Mesenchymal stem cell (in vitro differentiated cells and primary cell): Measurements from ENCODE around the gene QSOX2.

Experiments used
- DNase-seq: peaks from one replicate; pipeline ENCODE4 v3.0.0-alpha.2; 2013
- H2AFZ ChIP-seq: one replicate; pipeline ENCODE4 v1.6.1; 2013; ENCODE audit warnings: low read depth, mild to moderate bottlenecking, control low read depth, inconsistent platforms, low read length, moderate library complexity
- H2AK5ac ChIP-seq: 2 replicates; pipeline ENCODE4 v1.6.1; 2013; ENCODE audit warnings: low read length, moderate library complexity, mild to moderate bottlenecking, inconsistent platforms; ENCODE audit not compliant: severe bottlenecking
- H2BK120ac ChIP-seq: one replicate; pipeline ENCODE4 v1.6.1; 2013; ENCODE audit warnings: low read depth, mild to moderate bottlenecking, inconsistent platforms, low read length, moderate library complexity
- H2BK12ac ChIP-seq, 2 experiments: one replicate each; pipeline ENCODE4 v1.6.1; 2013; ENCODE audit warnings: inconsistent platforms in 2 of 2, low read length in 2 of 2, mild to moderate bottlenecking in 2 of 2, moderate library complexity in 2 of 2, control low read depth in 1 of 2
- H2BK15ac ChIP-seq: one replicate; pipeline ENCODE4 v1.6.1; 2013; ENCODE audit warnings: mild to moderate bottlenecking, low read depth, inconsistent platforms; ENCODE audit not compliant: poor library complexity, severe bottlenecking
- H2BK5ac ChIP-seq: 2 replicates; pipeline ENCODE4 v1.6.1; 2013; ENCODE audit warnings: low read depth, mild to moderate bottlenecking, low read length, control low read depth, inconsistent platforms; ENCODE audit not compliant: poor library complexity, severe bottlenecking
- H3K14ac ChIP-seq, 2 experiments: one replicate each; pipeline ENCODE4 v1.6.1; 2013; ENCODE audit warnings: inconsistent platforms in 2 of 2, low read length in 2 of 2, control low read depth in 1 of 2, mild to moderate bottlenecking in 1 of 2, moderate library complexity in 1 of 2
- H3K18ac ChIP-seq, 2 experiments: one replicate each; pipeline ENCODE4 v1.6.1; 2013; ENCODE audit warnings: inconsistent platforms in 2 of 2, low read length in 2 of 2, control low read depth in 1 of 2, low read depth in 1 of 2, mild to moderate bottlenecking in 1 of 2
- H3K23ac ChIP-seq, 2 experiments: one replicate each; pipeline ENCODE4 v1.6.1; 2013; ENCODE audit warnings: inconsistent platforms in 2 of 2, low read length in 2 of 2, mild to moderate bottlenecking in 2 of 2, moderate library complexity in 2 of 2, control low read depth in 1 of 2
- H3K27ac ChIP-seq: 2 replicates; pipeline ENCODE4 v1.5.1; 2013; ENCODE audit warnings: mild to moderate bottlenecking, moderate library complexity, low read length, control low read depth, inconsistent platforms; ENCODE audit not compliant: poor library complexity, severe bottlenecking
- H3K27me3 ChIP-seq, 2 experiments: 2 replicates each; pipeline versions ENCODE4 v1.6.1 to v1.7.0; 2013; ENCODE audit warnings: low read length in 2 of 2, mild to moderate bottlenecking in 2 of 2, moderate library complexity in 2 of 2, control low read depth in 1 of 2, inconsistent platforms in 1 of 2; ENCODE audit not compliant: control insufficient read depth in 1 of 2, insufficient read depth in 1 of 2
- H3K36me3 ChIP-seq, 2 experiments: 2 replicates each; pipeline versions ENCODE4 v1.6.1 to v1.7.0; 2013; ENCODE audit warnings: low read length in 2 of 2, control low read depth in 1 of 2, inconsistent platforms in 1 of 2, low read depth in 1 of 2, mild to moderate bottlenecking in 1 of 2; ENCODE audit not compliant: insufficient read depth in 2 of 2, control insufficient read depth in 1 of 2
- H3K4ac ChIP-seq, 2 experiments: one replicate each; pipeline ENCODE4 v1.6.1; 2013; ENCODE audit warnings: inconsistent platforms in 2 of 2, low read length in 2 of 2, mild to moderate bottlenecking in 2 of 2, moderate library complexity in 2 of 2, control low read depth in 1 of 2, low read depth in 1 of 2
- H3K4me1 ChIP-seq: 2 replicates; pipeline ENCODE4 v1.6.1; 2013; ENCODE audit warnings: low read depth, low read length, control low read depth; ENCODE audit not compliant: control insufficient read depth, insufficient read depth
- H3K4me2 ChIP-seq: 2 replicates; pipeline ENCODE4 v1.6.1; 2013; ENCODE audit warnings: low read length, mild to moderate bottlenecking, inconsistent platforms; ENCODE audit not compliant: poor library complexity, severe bottlenecking
- H3K4me3 ChIP-seq, 2 experiments: 2 replicates each; pipeline versions ENCODE4 v1.5.1 to v1.7.0; 2013; ENCODE audit warnings: low read length in 2 of 2, mild to moderate bottlenecking in 2 of 2, control low read depth in 1 of 2, low read depth in 1 of 2; ENCODE audit not compliant: insufficient read depth in 1 of 2
- H3K79me1 ChIP-seq: replicated peaks from 2 replicates; pipeline ENCODE4 v1.6.1; 2013; ENCODE audit warnings: mild to moderate bottlenecking, control low read depth, low read length, inconsistent platforms; ENCODE audit not compliant: poor library complexity, severe bottlenecking
- H3K9ac ChIP-seq: 2 replicates; pipeline ENCODE4 v1.7.0; 2013; ENCODE audit warnings: mild to moderate bottlenecking, low read length, moderate library complexity
- H3K9me3 ChIP-seq: 2 replicates; pipeline ENCODE4 v1.7.0; 2013; ENCODE audit warnings: mild to moderate bottlenecking, low read length; ENCODE audit not compliant: control insufficient read depth
- H4K8ac ChIP-seq: one replicate; pipeline ENCODE4 v1.6.1; 2013; ENCODE audit warnings: inconsistent platforms, mild to moderate bottlenecking, low read length, moderate library complexity
- H4K91ac ChIP-seq: one replicate; pipeline ENCODE4 v1.6.1; 2013; ENCODE audit warnings: mild to moderate bottlenecking, low read length, inconsistent platforms
- WGBS: methylation state at CpG from one replicate; pipeline ENCODE4 v1.1.7; 2013; ENCODE audit warnings: mixed read lengths; 5-methylcytosine and 5-hydroxymethylcytosine counted together

The QSOX2 gene

GRCh38 chr9:136229096-136230065, 16.2 kb downstream of the QSOX2 start:
- DNase-seq: no peak
- Histone ChIP-seq H3K9me3 (no peaks in the 10 kb centered on the region), H3K27me3 (no peaks in the 10 kb centered on the region), H3K23ac (no peak overlapping the region), H3K4me3 (no peak overlapping the region), H3K4me2 (no peak overlapping the region), H4K91ac (peak overlapping the region; percentile 1), H3K27ac (no peak overlapping the region), H2BK120ac (no peak overlapping the region), H2AK5ac (no peak overlapping the region), H2AFZ (no peak overlapping the region), H3K18ac (no peak overlapping the region), H2BK15ac (no peak overlapping the region), H4K8ac (no peak overlapping the region), H3K14ac (peak overlapping the region in 1 of 2 experiments; percentile 33), H3K4ac (no peak overlapping the region), H2BK5ac (no peak overlapping the region), H3K36me3 (peaks cover 0 to 18% of the 10 kb centered on the region in 2 experiments), H2BK12ac (no peak overlapping the region), H3K9ac (peak overlapping the region; percentile 32), H3K79me1 (peaks cover 45% of the 10 kb centered on the region), H3K4me1 (peaks cover 9% of the 10 kb centered on the region)
- 96% methylated on average over 33 of the region's 33 CpGs for WGBS

- Histone ChIP-seq H2AK5ac (no peak overlapping the region), H3K23ac (no peak overlapping the region), H2AFZ (no peak overlapping the region), H3K36me3 (peaks cover 5 to 17% of the 10 kb centered on the region in 2 experiments), H2BK12ac (no peak overlapping the region), H3K4me2 (no peak overlapping the region), H3K4ac (no peak overlapping the region), H2BK5ac (no peak overlapping the region), H3K4me3 (no peak overlapping the region), H3K14ac (peak overlapping the region in 1 of 2 experiments; percentile 29), H3K27ac (no peak overlapping the region), H4K91ac (no peak overlapping the region), H3K4me1 (peaks cover 9% of the 10 kb centered on the region), H3K9me3 (no peaks in the 10 kb centered on the region), H3K27me3 (no peaks in the 10 kb centered on the region), H3K79me1 (peaks cover 48% of the 10 kb centered on the region), H2BK120ac (peak overlapping the region; percentile 4), H3K18ac (no peak overlapping the region), H3K9ac (peak overlapping the region; percentile 32), H2BK15ac (no peak overlapping the region), H4K8ac (peak overlapping the region; percentile 46)
- peak; percentile 71 for DNase-seq
- WGBS: 72% methylated on average over 15 of the region's 18 CpGs
Observed at GRCh38 chr9:136228107-136228875, 17.3 kb downstream of the QSOX2 start.

GRCh38 chr9:136226680-136227407, 18.8 kb downstream of the QSOX2 start:
- H3K4ac ChIP-seq: no peak overlapping the region
- H3K9me3 ChIP-seq: no peaks in the 10 kb centered on the region
- no peak overlapping the region for H2BK120ac ChIP-seq
- no peak overlapping the region for H3K18ac ChIP-seq
- peaks cover 8 to 30% of the 10 kb centered on the region in 2 experiments for H3K36me3 ChIP-seq
- no peak overlapping the region for H4K91ac ChIP-seq
- H2AFZ ChIP-seq: no peak overlapping the region
- no peak overlapping the region for H3K4me3 ChIP-seq
- no peaks in the 10 kb centered on the region for H3K27me3 ChIP-seq
- H2AK5ac ChIP-seq: no peak overlapping the region
- no peak overlapping the region for H3K23ac ChIP-seq
- 93% methylated on average over 29 of the region's 30 CpGs for WGBS
- no peak overlapping the region for H3K4me2 ChIP-seq
- H3K9ac ChIP-seq: no peak overlapping the region
- H2BK5ac ChIP-seq: no peak overlapping the region
- no peak overlapping the region for H3K14ac ChIP-seq
- H4K8ac ChIP-seq: no peak overlapping the region
- no peak overlapping the region for H2BK15ac ChIP-seq
- peaks cover 9% of the 10 kb centered on the region for H3K4me1 ChIP-seq
- DNase-seq: no peak
- H2BK12ac ChIP-seq: no peak overlapping the region
- peaks cover 60% of the 10 kb centered on the region for H3K79me1 ChIP-seq
- H3K27ac ChIP-seq: no peak overlapping the region
